CD4-positive, CD25-positive, alpha-beta regulatory T cell (primary cell): ENCODE data around the gene ATP13A4. TPM values are rescaled to one million over a fixed set of nuclear protein-coding genes. Genes with fewer than 3 reads are reported as not detected.
A peak's percentile ranks its signal among the peaks of the same experiment; 100 is the strongest.

Experiments
- ATAC-seq, 2 donors: fragments of 150-1000 bp; cut with Tn5 transposase; one replicate each; pipeline ENCODE4 v1.10.0; 2021; ENCODE audit warnings: low read depth in 2 of 2, moderate number of reproducible peaks in 2 of 2, moderate library complexity in 1 of 2
- DNase-seq, 3 donors: peaks; one replicate each; pipeline versions ENCODE4 v3.0.0 to v3.0.0-alpha.2; 2012 to 2022; ENCODE audit warnings: mixed read lengths in 1 of 3
- H3K27ac ChIP-seq: one replicate; pipeline ENCODE4 v1.7.0; 2013; ENCODE audit warnings: mild to moderate bottlenecking, low read length; ENCODE audit not compliant: insufficient read depth, poor library complexity, severe bottlenecking
- H3K27me3 ChIP-seq: one replicate; pipeline ENCODE4 v1.7.0; 2013; ENCODE audit warnings: low read length; ENCODE audit not compliant: control insufficient read depth, insufficient read depth
- H3K36me3 ChIP-seq: one replicate; pipeline ENCODE4 v1.7.0; 2013; ENCODE audit warnings: mild to moderate bottlenecking, low read length, moderate library complexity; ENCODE audit not compliant: control insufficient read depth, insufficient read depth
- H3K4me1 ChIP-seq: 2 replicates; pipeline ENCODE4 v1.7.0; 2013; ENCODE audit warnings: mild to moderate bottlenecking, low read length; ENCODE audit not compliant: insufficient read depth, control insufficient read depth, poor library complexity, severe bottlenecking
- H3K4me3 ChIP-seq: one replicate; pipeline ENCODE4 v1.7.0; 2013; ENCODE audit warnings: low read depth, mild to moderate bottlenecking, low read length, moderate library complexity
- H3K9me3 ChIP-seq, 2 experiments: 1 replicate in 1 of 2; 2 replicates in 1 of 2; pipeline ENCODE4 v1.7.0; 2013; ENCODE audit warnings: low read length in 2 of 2, mild to moderate bottlenecking in 1 of 2, moderate library complexity in 1 of 2; ENCODE audit not compliant: control insufficient read depth in 2 of 2
- H3K27ac Mint-ChIP-seq, 3 donors: one replicate each; pipeline ENCODE4 v1.8.0; 2020 to 2022; ENCODE audit warnings: mild to moderate bottlenecking in 3 of 3, mixed read lengths in 3 of 3, moderate library complexity in 2 of 3
- H3K27me3 Mint-ChIP-seq: one replicate; pipeline ENCODE4 v1.8.0; 2022; ENCODE audit warnings: mild to moderate bottlenecking, mixed read lengths
- H3K36me3 Mint-ChIP-seq: one replicate; pipeline ENCODE4 v1.8.0; 2020; ENCODE audit warnings: mixed read lengths
- H3K4me1 Mint-ChIP-seq, 4 donors: one replicate each; pipeline ENCODE4 v1.8.0; 2020 to 2022; ENCODE audit warnings: mixed read lengths in 4 of 4, mild to moderate bottlenecking in 1 of 4
- H3K4me3 Mint-ChIP-seq, 4 donors: one replicate each; pipeline ENCODE4 v1.8.0; 2020 to 2022; ENCODE audit warnings: mild to moderate bottlenecking in 4 of 4, mixed read lengths in 4 of 4, moderate library complexity in 3 of 4
- H3K9me3 Mint-ChIP-seq, 7 donors: one replicate each; pipeline ENCODE4 v1.8.0; 2020 to 2022; ENCODE audit warnings: mixed read lengths in 7 of 7, mild to moderate bottlenecking in 3 of 7, moderate library complexity in 2 of 7
- polyA plus RNA-seq, 4 donors: library from polyadenylated mRNA; unstranded; fragments of 300-500 nt; fragmentation: Illumina TruSeq; gene quantifications; one replicate each; pipeline ENCODE4 v1.2.3, GENCODE V29; 2021
- total RNA-seq: library from RNA; stranded (reverse); gene quantifications from one replicate; pipeline ENCODE4 v1.2.3, GENCODE V29; 2022

The ATP13A4 gene
- total and polyA plus RNA-seq, 5 donors from 2014 or later: 1.6 TPM; not detected in 4

GRCh38 chr3:193452338-193452737 is 102.4 kb downstream of the ATP13A4 start:
- H3K4me3 ChIP-seq: no peak overlapping the region
- no peaks in the 10 kb centered on the region for H3K36me3 ChIP-seq
- H3K27ac ChIP-seq: no peak overlapping the region
- peaks cover 11% of the 10 kb centered on the region for H3K36me3 Mint-ChIP-seq
- no peak overlapping the region for H3K27ac Mint-ChIP-seq
- DNase-seq (peak in 1 of 3 donors; percentile 11), ATAC-seq (no peak)
- no peaks in the 10 kb centered on the region for H3K4me1 Mint-ChIP-seq
- H3K27me3 ChIP-seq: no peaks in the 10 kb centered on the region
- peaks cover 0 to 2% (median 0%) of the 10 kb centered on the region in 7 donors for H3K9me3 Mint-ChIP-seq
- no peak overlapping the region for H3K4me3 Mint-ChIP-seq
- no peaks in the 10 kb centered on the region for H3K27me3 Mint-ChIP-seq
- no peaks in the 10 kb centered on the region for H3K4me1 ChIP-seq
- no peaks in the 10 kb centered on the region for H3K9me3 ChIP-seq

- DNase-seq (no peak), ATAC-seq (no peak)
- no peaks in the 10 kb centered on the region for H3K4me1 Mint-ChIP-seq
- no peaks in the 10 kb centered on the region for H3K9me3 ChIP-seq
- no peaks in the 10 kb centered on the region for H3K36me3 ChIP-seq
- H3K4me3 Mint-ChIP-seq: no peak overlapping the region
- H3K4me1 ChIP-seq: no peaks in the 10 kb centered on the region
- H3K36me3 Mint-ChIP-seq: peaks cover 14% of the 10 kb centered on the region
- no peak overlapping the region for H3K27ac ChIP-seq
- no peaks in the 10 kb centered on the region for H3K27me3 ChIP-seq
- no peaks in the 10 kb centered on the region for H3K27me3 Mint-ChIP-seq
- H3K4me3 ChIP-seq: no peak overlapping the region
- H3K27ac Mint-ChIP-seq: no peak overlapping the region
- H3K9me3 Mint-ChIP-seq: peaks cover 0 to 2% (median 0%) of the 10 kb centered on the region in 7 donors
Observed at GRCh38 chr3:193451902-193452301, 102.8 kb downstream of the ATP13A4 start.

GRCh38 chr3:193446965-193447602 is 107.6 kb downstream of the ATP13A4 start:
- no peak overlapping the region for H3K27ac Mint-ChIP-seq
- no peaks in the 10 kb centered on the region for H3K36me3 ChIP-seq
- peaks cover 0 to 1% (median 0%) of the 10 kb centered on the region in 7 donors for H3K9me3 Mint-ChIP-seq
- H3K4me1 ChIP-seq: no peaks in the 10 kb centered on the region
- H3K27me3 Mint-ChIP-seq: peaks cover 4% of the 10 kb centered on the region
- DNase-seq (no peak), ATAC-seq (no peak)
- H3K4me1 Mint-ChIP-seq: no peaks in the 10 kb centered on the region
- no peak overlapping the region for H3K4me3 ChIP-seq
- H3K27me3 ChIP-seq: no peaks in the 10 kb centered on the region
- H3K4me3 Mint-ChIP-seq: no peak overlapping the region
- H3K27ac ChIP-seq: no peak overlapping the region
- H3K9me3 ChIP-seq: no peaks in the 10 kb centered on the region
- H3K36me3 Mint-ChIP-seq: peaks cover 6% of the 10 kb centered on the region

- Histone ChIP-seq H3K36me3 (no peaks in the 10 kb centered on the region), H3K4me3 (no peak overlapping the region), H3K27ac (no peak overlapping the region), H3K27me3 (no peaks in the 10 kb centered on the region), H3K9me3 (no peaks in the 10 kb centered on the region), H3K4me1 (no peaks in the 10 kb centered on the region)
- Mint-ChIP-seq H3K4me3 (no peak overlapping the region), H3K27ac (no peak overlapping the region), H3K27me3 (no peaks in the 10 kb centered on the region), H3K9me3 (peaks cover 0 to 1% (median 0%) of the 10 kb centered on the region in 7 donors), H3K4me1 (no peaks in the 10 kb centered on the region), H3K36me3 (peaks cover 3% of the 10 kb centered on the region)
- DNase-seq: peak in 1 of 3 donors; percentile 63
- no peak for ATAC-seq
Observed at GRCh38 chr3:193439423-193439822, 115.3 kb downstream of the ATP13A4 start.

- peaks cover 6% of the 10 kb centered on the region for H3K27me3 Mint-ChIP-seq
Observed at GRCh38 chr3:193418576-193419373, 135.9 kb downstream of the ATP13A4 start.

GRCh38 chr3:193416629-193417028 is 138.1 kb downstream of the ATP13A4 start:
- Histone ChIP-seq H3K4me3 (no peak overlapping the region), H3K27me3 (no peaks in the 10 kb centered on the region), H3K4me1 (no peaks in the 10 kb centered on the region), H3K9me3 (peaks cover 0 to 5% of the 10 kb centered on the region in 2 experiments), H3K36me3 (no peaks in the 10 kb centered on the region), H3K27ac (no peak overlapping the region)
- Mint-ChIP-seq H3K27me3 (peaks cover 5% of the 10 kb centered on the region), H3K4me3 (no peak overlapping the region), H3K9me3 (peaks cover 0 to 44% (median 13%) of the 10 kb centered on the region in 7 donors), H3K36me3 (peaks cover 15% of the 10 kb centered on the region), H3K27ac (no peak overlapping the region), H3K4me1 (no peaks in the 10 kb centered on the region)
- ATAC-seq (no peak), DNase-seq (no peak)

More at GRCh38 chr3:193418576-193419373, 135.9 kb downstream of the ATP13A4 start:
- H3K36me3 Mint-ChIP-seq: peaks cover 11% of the 10 kb centered on the region
- Histone ChIP-seq H3K27me3 (no peaks in the 10 kb centered on the region), H3K27ac (no peak overlapping the region), H3K36me3 (no peaks in the 10 kb centered on the region), H3K4me3 (no peak overlapping the region), H3K4me1 (no peaks in the 10 kb centered on the region), H3K9me3 (peaks cover 0 to 5% of the 10 kb centered on the region in 2 experiments)
- no peak overlapping the region for H3K4me3 Mint-ChIP-seq
- no peak overlapping the region for H3K27ac Mint-ChIP-seq
- H3K9me3 Mint-ChIP-seq: peaks cover 0 to 47% (median 16%) of the 10 kb centered on the region in 7 donors
- no peak for ATAC-seq
- DNase-seq: no peak
- H3K4me1 Mint-ChIP-seq: no peaks in the 10 kb centered on the region

GRCh38 chr3:193407688-193408087 is 147.0 kb downstream of the ATP13A4 start:
- H3K9me3 Mint-ChIP-seq: peaks cover 0 to 2% (median 0%) of the 10 kb centered on the region in 7 donors
- H3K9me3 ChIP-seq: no peaks in the 10 kb centered on the region
- H3K27me3 ChIP-seq: no peaks in the 10 kb centered on the region
- H3K4me1 Mint-ChIP-seq: no peaks in the 10 kb centered on the region
- no peaks in the 10 kb centered on the region for H3K4me1 ChIP-seq
- H3K36me3 Mint-ChIP-seq: no peaks in the 10 kb centered on the region
- no peaks in the 10 kb centered on the region for H3K27me3 Mint-ChIP-seq
- H3K27ac Mint-ChIP-seq: no peak overlapping the region
- no peak overlapping the region for H3K27ac ChIP-seq
- H3K4me3 Mint-ChIP-seq: no peak overlapping the region
- H3K36me3 ChIP-seq: no peaks in the 10 kb centered on the region
- ATAC-seq: no peak
- H3K4me3 ChIP-seq: no peak overlapping the region
- no peak for DNase-seq
